ENCODE measurements around the gene CDS2. TPM values are rescaled to one million over a fixed set of nuclear protein-coding genes. Genes with fewer than 3 reads are reported as not detected.

The CDS2 gene
- total RNA-seq, 1 experiment from 2014 or later: 49.1 TPM

DNA sequence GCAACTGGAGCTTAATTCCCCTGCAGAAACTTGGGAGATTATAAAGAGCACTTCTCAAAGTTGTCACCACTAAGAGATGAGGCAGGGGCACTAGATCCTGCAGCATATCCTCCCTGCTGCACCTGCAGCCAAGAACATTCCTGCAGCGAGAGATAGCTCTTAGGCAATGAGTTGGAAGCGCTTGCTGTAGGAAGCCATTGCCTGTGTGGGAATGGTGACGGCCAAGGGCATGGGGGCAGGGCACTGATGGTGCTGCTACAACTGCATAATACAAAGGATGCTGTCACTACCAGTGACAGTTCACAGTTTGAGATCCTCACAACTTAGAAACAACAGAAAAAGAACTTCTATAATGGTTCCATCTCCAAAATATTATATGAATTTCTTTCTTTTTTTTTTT, 89.9 kb downstream of the CDS2 start:
- POLR2A ChIA-PET: no interaction called here
- no peaks in the 10 kb centered on the region for H3K9me3 Mint-ChIP-seq

DNA sequence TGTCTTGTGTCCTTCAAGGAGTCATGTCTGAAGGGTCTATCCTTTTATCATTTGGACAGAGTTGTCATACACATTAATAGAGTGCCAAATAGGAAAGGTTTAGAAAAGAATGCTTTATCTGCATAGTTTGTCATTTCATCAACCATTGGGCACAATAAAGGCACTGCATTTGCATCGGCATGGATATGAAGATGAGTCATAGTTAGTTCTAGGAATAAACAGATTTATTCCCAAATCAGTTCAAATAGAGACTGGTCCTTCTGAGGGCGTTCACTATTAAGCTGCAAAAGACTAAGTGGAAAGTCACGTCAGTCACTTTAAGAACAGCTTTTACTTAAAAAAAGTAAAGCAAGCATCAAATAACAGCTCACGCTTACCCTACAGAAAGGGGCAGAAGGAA, 90.8 kb downstream of the CDS2 start:
- Mint-ChIP-seq H3K36me3 (no peaks in the 10 kb centered on the region), H3K27ac (no peak overlapping the region), H3K27me3 (ENCODE audit: low read depth) (no peaks in the 10 kb centered on the region; the same call in 1 of the 2 replicates), H3K4me1 (peaks cover 14% of the 10 kb centered on the region), H3K9me3 (no peaks in the 10 kb centered on the region), H3K4me3 (no peak overlapping the region)
- ChIA-PET POLR2A (no interaction called here), CTCF (interaction anchor here (1.3 to 5.9 kb wide), 2 partner anchors 13 to 99 kb away, joined by 3 to 54 read pairs; no protein-coding TSS in a partner anchor)
- DNase-seq (ENCODE audit: low spot score) (no peak), ATAC-seq (no peak)
- TF ChIP-seq TCF7 (CRISPR knock-in tag; IDR thresholded peaks at IDR 0.05; ENCODE audit: low read depth): no peak
- no peak for TF ChIP-seq FOXJ3 (CRISPR knock-in tag; IDR thresholded peaks at IDR 0.05; ENCODE audit: borderline replicate concordance)
- no peak for TF ChIP-seq NFATC4 (CRISPR knock-in tag; IDR thresholded peaks at IDR 0.05)
- TF ChIP-seq ELF4 (CRISPR knock-in tag; IDR thresholded peaks at IDR 0.05; ENCODE audit: low read depth): no peak
- TF ChIP-seq, protein P1, sequence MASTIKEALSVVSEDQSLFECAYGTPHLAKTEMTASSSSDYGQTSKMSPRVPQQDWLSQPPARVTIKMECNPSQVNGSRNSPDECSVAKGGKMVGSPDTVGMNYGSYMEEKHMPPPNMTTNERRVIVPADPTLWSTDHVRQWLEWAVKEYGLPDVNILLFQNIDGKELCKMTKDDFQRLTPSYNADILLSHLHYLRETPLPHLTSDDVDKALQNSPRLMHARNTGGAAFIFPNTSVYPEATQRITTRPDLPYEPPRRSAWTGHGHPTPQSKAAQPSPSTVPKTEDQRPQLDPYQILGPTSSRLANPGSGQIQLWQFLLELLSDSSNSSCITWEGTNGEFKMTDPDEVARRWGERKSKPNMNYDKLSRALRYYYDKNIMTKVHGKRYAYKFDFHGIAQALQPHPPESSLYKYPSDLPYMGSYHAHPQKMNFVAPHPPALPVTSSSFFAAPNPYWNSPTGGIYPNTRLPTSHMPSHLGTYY (CRISPR knock-in tag; IDR thresholded peaks at IDR 0.05): no peak
- TF ChIP-seq SMAD4 (CRISPR knock-in tag; IDR thresholded peaks at IDR 0.05): no peak
- TF ChIP-seq, protein P2, sequence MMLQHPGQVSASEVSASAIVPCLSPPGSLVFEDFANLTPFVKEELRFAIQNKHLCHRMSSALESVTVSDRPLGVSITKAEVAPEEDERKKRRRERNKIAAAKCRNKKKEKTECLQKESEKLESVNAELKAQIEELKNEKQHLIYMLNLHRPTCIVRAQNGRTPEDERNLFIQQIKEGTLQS (CRISPR knock-in tag; conservative IDR thresholded peaks at IDR 0.05): no peak
- TF ChIP-seq, protein P3, sequence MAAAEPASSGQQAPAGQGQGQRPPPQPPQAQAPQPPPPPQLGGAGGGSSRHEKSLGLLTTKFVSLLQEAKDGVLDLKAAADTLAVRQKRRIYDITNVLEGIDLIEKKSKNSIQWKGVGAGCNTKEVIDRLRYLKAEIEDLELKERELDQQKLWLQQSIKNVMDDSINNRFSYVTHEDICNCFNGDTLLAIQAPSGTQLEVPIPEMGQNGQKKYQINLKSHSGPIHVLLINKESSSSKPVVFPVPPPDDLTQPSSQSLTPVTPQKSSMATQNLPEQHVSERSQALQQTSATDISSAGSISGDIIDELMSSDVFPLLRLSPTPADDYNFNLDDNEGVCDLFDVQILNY (CRISPR knock-in tag; IDR thresholded peaks at IDR 0.05): no peak
- no peak for TF ChIP-seq ZNF396 (CRISPR knock-in tag; IDR thresholded peaks at IDR 0.05; ENCODE audit: borderline replicate concordance)
- TF ChIP-seq IRF2 (CRISPR knock-in tag; IDR thresholded peaks at IDR 0.05; ENCODE audit: borderline replicate concordance, low read depth): no peak
- TF ChIP-seq RELA (CRISPR knock-in tag; IDR thresholded peaks at IDR 0.05; ENCODE audit: borderline replicate concordance): no peak
- TF ChIP-seq, protein P4, sequence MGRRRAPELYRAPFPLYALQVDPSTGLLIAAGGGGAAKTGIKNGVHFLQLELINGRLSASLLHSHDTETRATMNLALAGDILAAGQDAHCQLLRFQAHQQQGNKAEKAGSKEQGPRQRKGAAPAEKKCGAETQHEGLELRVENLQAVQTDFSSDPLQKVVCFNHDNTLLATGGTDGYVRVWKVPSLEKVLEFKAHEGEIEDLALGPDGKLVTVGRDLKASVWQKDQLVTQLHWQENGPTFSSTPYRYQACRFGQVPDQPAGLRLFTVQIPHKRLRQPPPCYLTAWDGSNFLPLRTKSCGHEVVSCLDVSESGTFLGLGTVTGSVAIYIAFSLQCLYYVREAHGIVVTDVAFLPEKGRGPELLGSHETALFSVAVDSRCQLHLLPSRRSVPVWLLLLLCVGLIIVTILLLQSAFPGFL (CRISPR knock-in tag; IDR thresholded peaks at IDR 0.05; ENCODE audit: borderline replicate concordance): no peak
- no peak for TF ChIP-seq ETV6 (CRISPR knock-in tag; IDR thresholded peaks at IDR 0.05)
- TF ChIP-seq PRRX2 (CRISPR knock-in tag; IDR thresholded peaks at IDR 0.05): no peak
- TF ChIP-seq, protein P5, sequence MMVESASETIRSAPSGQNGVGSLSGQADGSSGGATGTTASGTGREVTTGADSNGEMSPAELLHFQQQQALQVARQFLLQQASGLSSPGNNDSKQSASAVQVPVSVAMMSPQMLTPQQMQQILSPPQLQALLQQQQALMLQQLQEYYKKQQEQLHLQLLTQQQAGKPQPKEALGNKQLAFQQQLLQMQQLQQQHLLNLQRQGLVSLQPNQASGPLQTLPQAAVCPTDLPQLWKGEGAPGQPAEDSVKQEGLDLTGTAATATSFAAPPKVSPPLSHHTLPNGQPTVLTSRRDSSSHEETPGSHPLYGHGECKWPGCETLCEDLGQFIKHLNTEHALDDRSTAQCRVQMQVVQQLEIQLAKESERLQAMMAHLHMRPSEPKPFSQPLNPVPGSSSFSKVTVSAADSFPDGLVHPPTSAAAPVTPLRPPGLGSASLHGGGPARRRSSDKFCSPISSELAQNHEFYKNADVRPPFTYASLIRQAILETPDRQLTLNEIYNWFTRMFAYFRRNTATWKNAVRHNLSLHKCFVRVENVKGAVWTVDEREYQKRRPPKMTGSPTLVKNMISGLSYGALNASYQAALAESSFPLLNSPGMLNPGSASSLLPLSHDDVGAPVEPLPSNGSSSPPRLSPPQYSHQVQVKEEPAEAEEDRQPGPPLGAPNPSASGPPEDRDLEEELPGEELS (CRISPR knock-in tag; IDR thresholded peaks at IDR 0.05): no peak
- no peak for TF ChIP-seq CREM (CRISPR knock-in tag; IDR thresholded peaks at IDR 0.05)
- TF ChIP-seq, protein P6, sequence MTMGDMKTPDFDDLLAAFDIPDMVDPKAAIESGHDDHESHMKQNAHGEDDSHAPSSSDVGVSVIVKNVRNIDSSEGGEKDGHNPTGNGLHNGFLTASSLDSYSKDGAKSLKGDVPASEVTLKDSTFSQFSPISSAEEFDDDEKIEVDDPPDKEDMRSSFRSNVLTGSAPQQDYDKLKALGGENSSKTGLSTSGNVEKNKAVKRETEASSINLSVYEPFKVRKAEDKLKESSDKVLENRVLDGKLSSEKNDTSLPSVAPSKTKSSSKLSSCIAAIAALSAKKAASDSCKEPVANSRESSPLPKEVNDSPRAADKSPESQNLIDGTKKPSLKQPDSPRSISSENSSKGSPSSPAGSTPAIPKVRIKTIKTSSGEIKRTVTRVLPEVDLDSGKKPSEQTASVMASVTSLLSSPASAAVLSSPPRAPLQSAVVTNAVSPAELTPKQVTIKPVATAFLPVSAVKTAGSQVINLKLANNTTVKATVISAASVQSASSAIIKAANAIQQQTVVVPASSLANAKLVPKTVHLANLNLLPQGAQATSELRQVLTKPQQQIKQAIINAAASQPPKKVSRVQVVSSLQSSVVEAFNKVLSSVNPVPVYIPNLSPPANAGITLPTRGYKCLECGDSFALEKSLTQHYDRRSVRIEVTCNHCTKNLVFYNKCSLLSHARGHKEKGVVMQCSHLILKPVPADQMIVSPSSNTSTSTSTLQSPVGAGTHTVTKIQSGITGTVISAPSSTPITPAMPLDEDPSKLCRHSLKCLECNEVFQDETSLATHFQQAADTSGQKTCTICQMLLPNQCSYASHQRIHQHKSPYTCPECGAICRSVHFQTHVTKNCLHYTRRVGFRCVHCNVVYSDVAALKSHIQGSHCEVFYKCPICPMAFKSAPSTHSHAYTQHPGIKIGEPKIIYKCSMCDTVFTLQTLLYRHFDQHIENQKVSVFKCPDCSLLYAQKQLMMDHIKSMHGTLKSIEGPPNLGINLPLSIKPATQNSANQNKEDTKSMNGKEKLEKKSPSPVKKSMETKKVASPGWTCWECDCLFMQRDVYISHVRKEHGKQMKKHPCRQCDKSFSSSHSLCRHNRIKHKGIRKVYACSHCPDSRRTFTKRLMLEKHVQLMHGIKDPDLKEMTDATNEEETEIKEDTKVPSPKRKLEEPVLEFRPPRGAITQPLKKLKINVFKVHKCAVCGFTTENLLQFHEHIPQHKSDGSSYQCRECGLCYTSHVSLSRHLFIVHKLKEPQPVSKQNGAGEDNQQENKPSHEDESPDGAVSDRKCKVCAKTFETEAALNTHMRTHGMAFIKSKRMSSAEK (CRISPR knock-in tag; IDR thresholded peaks at IDR 0.05; ENCODE audit: borderline replicate concordance): no peak
- TF ChIP-seq, protein P7, sequence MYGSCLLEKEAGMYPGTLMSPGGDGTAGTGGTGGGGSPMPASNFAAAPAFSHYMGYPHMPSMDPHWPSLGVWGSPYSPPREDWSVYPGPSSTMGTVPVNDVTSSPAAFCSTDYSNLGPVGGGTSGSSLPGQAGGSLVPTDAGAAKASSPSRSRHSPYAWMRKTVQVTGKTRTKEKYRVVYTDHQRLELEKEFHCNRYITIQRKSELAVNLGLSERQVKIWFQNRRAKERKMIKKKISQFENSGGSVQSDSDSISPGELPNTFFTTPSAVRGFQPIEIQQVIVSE (CRISPR knock-in tag; IDR thresholded peaks at IDR 0.05; ENCODE audit: borderline replicate concordance): no peak

More for the DNA sequence above, 89.9 kb downstream of the CDS2 start:
- H3K36me3 Mint-ChIP-seq: no peaks in the 10 kb centered on the region
- ATAC-seq (no peak), DNase-seq (ENCODE audit: low spot score) (no peak)
- no peak overlapping the region for H3K27ac Mint-ChIP-seq
- H3K27me3 Mint-ChIP-seq (ENCODE audit: low read depth): no peaks in the 10 kb centered on the region; the same call in 1 of the 2 replicates
- H3K4me1 Mint-ChIP-seq: peaks cover 14% of the 10 kb centered on the region
- no peak for TF ChIP-seq ZNF317 (CRISPR knock-in tag; IDR thresholded peaks at IDR 0.05; ENCODE audit: borderline replicate concordance, low read depth)
- TF ChIP-seq, protein P2 (CRISPR knock-in tag; conservative IDR thresholded peaks at IDR 0.05): no peak
- TF ChIP-seq, protein P8, sequence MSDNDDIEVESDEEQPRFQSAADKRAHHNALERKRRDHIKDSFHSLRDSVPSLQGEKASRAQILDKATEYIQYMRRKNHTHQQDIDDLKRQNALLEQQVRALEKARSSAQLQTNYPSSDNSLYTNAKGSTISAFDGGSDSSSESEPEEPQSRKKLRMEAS (CRISPR knock-in tag; IDR thresholded peaks at IDR 0.05): no peak
- TF ChIP-seq, protein P9, sequence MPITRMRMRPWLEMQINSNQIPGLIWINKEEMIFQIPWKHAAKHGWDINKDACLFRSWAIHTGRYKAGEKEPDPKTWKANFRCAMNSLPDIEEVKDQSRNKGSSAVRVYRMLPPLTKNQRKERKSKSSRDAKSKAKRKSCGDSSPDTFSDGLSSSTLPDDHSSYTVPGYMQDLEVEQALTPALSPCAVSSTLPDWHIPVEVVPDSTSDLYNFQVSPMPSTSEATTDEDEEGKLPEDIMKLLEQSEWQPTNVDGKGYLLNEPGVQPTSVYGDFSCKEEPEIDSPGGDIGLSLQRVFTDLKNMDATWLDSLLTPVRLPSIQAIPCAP (CRISPR knock-in tag; IDR thresholded peaks at IDR 0.05): no peak
- no peak for TF ChIP-seq ZNF423 (CRISPR knock-in tag; IDR thresholded peaks at IDR 0.05)
- TF ChIP-seq TEAD1 (CRISPR knock-in tag; IDR thresholded peaks at IDR 0.05): no peak
- no peak for TF ChIP-seq ATF1 (CRISPR knock-in tag; IDR thresholded peaks at IDR 0.05)
- no peak for TF ChIP-seq TCF7 (CRISPR knock-in tag; IDR thresholded peaks at IDR 0.05; ENCODE audit: low read depth)
- CTCF ChIA-PET: interaction anchor here (0.6 to 5.9 kb wide), 3 partner anchors 12 to 100 kb away, joined by 3 to 54 read pairs (median 9); partner anchors contain the start of genes CDS2 and PROKR2
- no peak overlapping the region for H3K4me3 Mint-ChIP-seq
